CD14-positive monocyte (primary cell): Measurements from ENCODE around the gene CARMIL3. TPM values are rescaled to one million over a fixed set of nuclear protein-coding genes. Genes with fewer than 3 reads are reported as not detected.

Experiments used
- DNase-seq, 3 donors: peaks; one replicate each; pipeline ENCODE4 v3.0.0-alpha.2; 2011 to 2022
- H2AFZ ChIP-seq: 2 replicates; pipeline ENCODE4 v1.6.0; 2012; ENCODE audit warnings: mild to moderate bottlenecking, low read depth, low read length, inconsistent platforms; ENCODE audit not compliant: insufficient read depth, poor library complexity, severe bottlenecking
- H3K27ac ChIP-seq, 2 donors: 1 replicate in 1 of 2; 2 replicates in 1 of 2; pipeline ENCODE4 v1.5.1; 2012 to 2013; ENCODE audit warnings: low read length in 2 of 2, control low read depth in 1 of 2, inconsistent platforms in 1 of 2, low read depth in 1 of 2, mild to moderate bottlenecking in 1 of 2
- H3K27me3 ChIP-seq, 2 donors: one replicate each; pipeline versions ENCODE4 v1.6.0 to v1.6.1; 2011 to 2013; ENCODE audit warnings: low read length in 2 of 2; ENCODE audit not compliant: control insufficient read depth in 2 of 2, insufficient read depth in 2 of 2
- H3K36me3 ChIP-seq, 2 donors: replicated peaks in 1 of 2; 1 replicate in 1 of 2; 2 replicates in 1 of 2; pipeline versions ENCODE4 v1.5.1 to v1.6.1; 2012 to 2013; ENCODE audit warnings: low read length in 2 of 2, control low read depth in 1 of 2, inconsistent platforms in 1 of 2, mild to moderate bottlenecking in 1 of 2; ENCODE audit not compliant: insufficient read depth in 2 of 2, control insufficient read depth in 1 of 2
- H3K4me1 ChIP-seq, 2 donors: 1 replicate in 1 of 2; 2 replicates in 1 of 2; pipeline versions ENCODE4 v1.5.1 to v1.6.1; 2012 to 2013; ENCODE audit warnings: low read length in 2 of 2, control low read depth in 1 of 2, inconsistent platforms in 1 of 2, mild to moderate bottlenecking in 1 of 2, moderate library complexity in 1 of 2; ENCODE audit not compliant: insufficient read depth in 2 of 2, control insufficient read depth in 1 of 2
- H3K4me2 ChIP-seq: replicated peaks from 2 replicates; pipeline ENCODE3; 2012; ENCODE audit warnings: low read length, moderate library complexity, mild to moderate bottlenecking; ENCODE audit not compliant: poor library complexity, severe bottlenecking; ENCODE audit errors: extremely low read depth
- H3K4me3 ChIP-seq, 3 experiments: fragments of 200-600 bp in 1 of 3; sonication (generic) in 1 of 3; replicated peaks in 1 of 3; 1 replicate in 2 of 3; 2 replicates in 1 of 3; pipeline ENCODE4 v1.5.1; 2011 to 2013; ENCODE audit warnings: low read length in 3 of 3, mild to moderate bottlenecking in 3 of 3, control low read depth in 2 of 3, low read depth in 2 of 3, inconsistent platforms in 1 of 3, moderate library complexity in 1 of 3
- H3K79me2 ChIP-seq: 2 replicates; pipeline ENCODE4 v1.6.0; 2012; ENCODE audit warnings: mild to moderate bottlenecking, control low read depth, inconsistent platforms, low read length, moderate library complexity; ENCODE audit not compliant: insufficient read depth
- H3K9ac ChIP-seq: 2 replicates; pipeline ENCODE4 v1.6.0; 2017; ENCODE audit warnings: low read length, mild to moderate bottlenecking; ENCODE audit not compliant: insufficient read depth, poor library complexity, severe bottlenecking
- H3K9me3 ChIP-seq, 2 donors: replicated peaks in 1 of 2; 1 replicate in 1 of 2; 2 replicates in 1 of 2; pipeline versions ENCODE4 v1.5.1 to v1.6.1; 2012 to 2013; ENCODE audit warnings: low read length in 2 of 2, control low read depth in 1 of 2; ENCODE audit not compliant: control insufficient read depth in 1 of 2, insufficient read depth in 1 of 2
- H4K20me1 ChIP-seq: 2 replicates; pipeline ENCODE4 v1.6.0; 2012; ENCODE audit warnings: mild to moderate bottlenecking, low read length, control low read depth, moderate library complexity; ENCODE audit not compliant: insufficient read depth
- H3K27ac Mint-ChIP-seq, 7 donors: one replicate each; pipeline ENCODE4 v1.8.0; 2020; ENCODE audit warnings: mild to moderate bottlenecking in 7 of 7, mixed read lengths in 7 of 7, moderate library complexity in 6 of 7, inconsistent platforms in 2 of 7
- H3K27me3 Mint-ChIP-seq, 3 donors: one replicate each; pipeline ENCODE4 v1.8.0; 2021 to 2022; ENCODE audit warnings: low read depth in 3 of 3, mild to moderate bottlenecking in 3 of 3, mixed read lengths in 3 of 3, moderate library complexity in 3 of 3, inconsistent platforms in 1 of 3
- H3K36me3 Mint-ChIP-seq, 2 donors: one replicate each; pipeline ENCODE4 v1.8.0; 2020; ENCODE audit warnings: mixed read lengths in 2 of 2, inconsistent platforms in 1 of 2, mild to moderate bottlenecking in 1 of 2
- H3K4me1 Mint-ChIP-seq: one replicate; pipeline ENCODE4 v1.8.0; 2020; ENCODE audit warnings: mild to moderate bottlenecking, mixed read lengths
- H3K4me3 Mint-ChIP-seq, 2 donors: one replicate each; pipeline ENCODE4 v1.8.0; 2020; ENCODE audit warnings: mild to moderate bottlenecking in 2 of 2, mixed read lengths in 2 of 2, moderate library complexity in 1 of 2
- H3K9me3 Mint-ChIP-seq, 7 donors: one replicate each; pipeline ENCODE4 v1.8.0; 2020 to 2022; ENCODE audit warnings: mixed read lengths in 7 of 7, mild to moderate bottlenecking in 6 of 7, moderate library complexity in 6 of 7, inconsistent platforms in 2 of 7
- CTCF ChIP-seq: fragments of 200-600 bp; IDR thresholded peaks from one replicate; pipeline ENCODE4 v1.8.0; 2022; ENCODE audit warnings: antibody characterized with exemption, mild to moderate bottlenecking
- WGBS: methylation state at CpG from one replicate; pipeline ENCODE4 v1.1.5; 2013; ENCODE audit warnings: missing lambda C conversion rate; ENCODE audit not compliant: insufficient coverage; 5-methylcytosine and 5-hydroxymethylcytosine counted together
- intact Hi-C, 2 donors: fragments of 100-400 bp; cut with micrococcal nuclease; formaldehyde crosslinking; loops; one replicate each; pipeline versions ENCODE4 v1.15.0 to v1.15.1; 2023
- polyA plus RNA-seq, 3 donors: library from polyadenylated mRNA; depleted of rRNA in 1 of 3; unstranded in 2 of 3; stranded (reverse) in 1 of 3; fragments of 300-500 nt in 2 of 3; fragments of >200 nt in 1 of 3; fragmentation: Illumina TruSeq in 2 of 3; gene quantifications; 1 replicate in 2 of 3; 2 replicates in 1 of 3; pipeline ENCODE4 v1.2.3, GENCODE V29; 2012 to 2021

CARMIL3 gene
- polyA plus RNA-seq, 3 donors, result 1.0 TPM; not detected in 2

- no peaks in the 10 kb centered on the region for H3K9me3 ChIP-seq
- H3K4me1 Mint-ChIP-seq, result peaks cover 21% of the 10 kb centered on the region
- no peak overlapping the region for H3K27ac ChIP-seq
- TF ChIP-seq CTCF, result no peak
- no peaks in the 10 kb centered on the region for H4K20me1 ChIP-seq
- H3K4me3 Mint-ChIP-seq, result peak overlapping the region in 1 of 2 donors; percentile 88
- intact Hi-C loops, result no loop called here
- H3K9ac ChIP-seq, result no peak overlapping the region
- no peak overlapping the region for H2AFZ ChIP-seq
- no peak overlapping the region for H3K4me3 ChIP-seq
- H3K36me3 Mint-ChIP-seq, result peaks cover 4 to 11% of the 10 kb centered on the region in 2 donors
- H3K27ac Mint-ChIP-seq, result no peak overlapping the region
- peaks cover 21 to 44% of the 10 kb centered on the region in 2 donors for H3K27me3 ChIP-seq
- H3K27me3 Mint-ChIP-seq, result peaks cover 46 to 51% (median 47%) of the 10 kb centered on the region in 3 donors
- no peaks in the 10 kb centered on the region for H3K79me2 ChIP-seq
- DNase-seq, result no peak
- H3K9me3 Mint-ChIP-seq, result peaks cover 0 to 23% (median 2%) of the 10 kb centered on the region in 7 donors
- 59% methylated on average over 5 of the region's 6 CpGs for WGBS
- H3K4me2 ChIP-seq, result no peak overlapping the region
- H3K4me1 ChIP-seq, result peaks cover 12 to 18% of the 10 kb centered on the region in 2 donors
- no peaks in the 10 kb centered on the region for H3K36me3 ChIP-seq
These were observed 28.3 kb downstream of the CARMIL3 start for GRCh38 chr14:24080142-24080530.

GRCh38 chr14:24080888-24081738 is 29.3 kb downstream of the CARMIL3 start:
- H3K9me3 Mint-ChIP-seq, result peaks cover 0 to 23% (median 2%) of the 10 kb centered on the region in 7 donors
- H3K4me3 Mint-ChIP-seq, result peak overlapping the region; percentile 75 to 88
- peaks cover 4 to 11% of the 10 kb centered on the region in 2 donors for H3K36me3 Mint-ChIP-seq
- H3K27ac Mint-ChIP-seq, result no peak overlapping the region
- under 1% methylated on average over 62 of the region's 74 CpGs for WGBS
- Histone ChIP-seq H3K27me3 (peaks cover 21 to 44% of the 10 kb centered on the region in 2 donors), H3K79me2 (no peaks in the 10 kb centered on the region), H3K9ac (peak overlapping the region; percentile 53), H3K4me2 (peak overlapping the region; percentile 89), H4K20me1 (no peaks in the 10 kb centered on the region), H3K4me1 (peaks cover 12 to 18% of the 10 kb centered on the region in 2 donors), H2AFZ (peak overlapping the region; percentile 84), H3K36me3 (no peaks in the 10 kb centered on the region), H3K27ac (no peak overlapping the region), H3K4me3 (peak overlapping the region; percentile 30 to 76 (median 39)), H3K9me3 (no peaks in the 10 kb centered on the region)
- intact Hi-C loops, result no loop called here
- H3K27me3 Mint-ChIP-seq, result peaks cover 45 to 48% (median 46%) of the 10 kb centered on the region in 3 donors
- peaks cover 14% of the 10 kb centered on the region for H3K4me1 Mint-ChIP-seq
- no peak for TF ChIP-seq CTCF
- no peak for DNase-seq
